GM12892 (cell line): ENCODE data around the gene CIRBP.

Source experiments
- POLR2A ChIP-seq: IDR thresholded peaks from 2 replicates; pipeline ENCODE4 v1.6.1; 2011; ENCODE audit warnings: low read depth, low read length, control low read depth
- POLR2AphosphoS5 ChIP-seq: IDR thresholded peaks from 2 replicates; pipeline ENCODE4 v1.6.1; 2011; ENCODE audit warnings: low read depth, low read length, control low read depth
- TAF1 ChIP-seq: IDR thresholded peaks from 2 replicates; pipeline ENCODE4 v1.6.1; 2011; ENCODE audit warnings: low read depth, mild to moderate bottlenecking, control low read depth, low read length, borderline replicate concordance

GRCh38 chr19:1250437-1251260 lies 18.5 kb upstream of the CIRBP start:
- no peak for TF ChIP-seq POLR2A
- TF ChIP-seq POLR2AphosphoS5: no peak
- no peak for TF ChIP-seq TAF1
